Kidney (tissue), 14 donors: ENCODE results near the gene AMPD3. TPM values are rescaled to one million over a fixed set of nuclear protein-coding genes. Genes with fewer than 3 reads are reported as not detected.

Experiments
- DNase-seq, 5 donors: peaks; one replicate each; pipeline ENCODE4 v3.0.0-alpha.2; 2013 to 2020
- FAIRE-seq: peaks from 2 replicates; lab custom pipeline; 2012; peaks lifted over from hg19 to GRCh38; lab: Jason Lieb, UNC
- H3K27ac ChIP-seq, 2 donors: one replicate each; pipeline ENCODE4 v1.7.0; 2013; ENCODE audit warnings: low read depth in 2 of 2, low read length in 2 of 2, inconsistent platforms in 1 of 2
- H3K27me3 ChIP-seq: one replicate; pipeline ENCODE4 v1.7.1; 2013; ENCODE audit warnings: low read length, inconsistent platforms; ENCODE audit not compliant: control insufficient read depth, insufficient read depth
- H3K36me3 ChIP-seq, 3 donors: one replicate each; pipeline versions ENCODE4 v1.7.0 to v1.7.1; 2013; ENCODE audit warnings: low read length in 3 of 3, control low read depth in 1 of 3, inconsistent platforms in 1 of 3; ENCODE audit not compliant: insufficient read depth in 3 of 3, control insufficient read depth in 2 of 3
- H3K4me1 ChIP-seq, 3 donors: one replicate each; pipeline versions ENCODE4 v1.7.0 to v1.7.1; 2013; ENCODE audit warnings: low read length in 3 of 3, inconsistent platforms in 1 of 3, low read depth in 1 of 3; ENCODE audit not compliant: control insufficient read depth in 2 of 3, insufficient read depth in 2 of 3
- H3K4me3 ChIP-seq, 3 donors: one replicate each; pipeline versions ENCODE4 v1.7.0 to v1.8.1; 2013; ENCODE audit warnings: low read length in 3 of 3, control low read depth in 1 of 3, inconsistent platforms in 1 of 3
- H3K9ac ChIP-seq, 3 donors: one replicate each; pipeline versions ENCODE4 v1.7.0 to v1.7.1; 2013; ENCODE audit warnings: low read length in 3 of 3, control low read depth in 1 of 3, inconsistent platforms in 1 of 3
- H3K9me3 ChIP-seq, 3 donors: one replicate each; pipeline versions ENCODE4 v1.7.0 to v1.7.1; 2013; ENCODE audit warnings: low read length in 3 of 3, control low read depth in 1 of 3, inconsistent platforms in 1 of 3; ENCODE audit not compliant: control insufficient read depth in 2 of 3, insufficient read depth in 1 of 3
- intact Hi-C: fragments of 100-400 bp; cut with DNase I; formaldehyde crosslinking; loops from one replicate; pipeline ENCODE4 v1.11.1; 2022
- polyA plus RNA-seq: library from polyadenylated mRNA; stranded (reverse); fragments of 350-450 nt; fragmentation: Illumina TruSeq; extraction: RNeasy Lipid Tissue Mini Kit (QIAGEN cat#74804); gene quantifications from one replicate; pipeline ENCODE4 v1.2.3, GENCODE V29; 2014; ENCODE audit warnings: low read depth, low replicate concordance; ENCODE audit not compliant: insufficient read depth
- total RNA-seq: library from RNA; stranded (reverse); fragmentation: NEBNext Ultra II Directional; extraction: Animal tissue kit (Norgen Biotek cat#: 25700); gene quantifications from one replicate; pipeline ENCODE4 v1.2.1, GENCODE V29; 2021
- TF ChIP-seq, protein P1 (sequence below): IDR thresholded peaks from 3 replicates; pipeline ENCODE4 v1.5.1; 2012; ENCODE audit warnings: mild to moderate bottlenecking, moderate library complexity, borderline replicate concordance; ENCODE audit not compliant: insufficient read depth; ENCODE audit errors: extremely low read depth
- donor health status: control.
- donor health status: control.
- donor health status: control.
- donor health status: control.
- donor health status: control.
- donor health status: DM: yes; HTN: yes; CAD: no.
- donor health status: Normal renal cell carcinoma (clear cell type).

The AMPD3 gene
- total and polyA plus RNA-seq, 2 donors from 2014 or later, result 8.4 to 16.5 TPM

GRCh38 chr11:10476927-10477689, 22.0 kb downstream of the AMPD3 start:
- DNase-seq (no peak), FAIRE-seq (no peak)
- no peak overlapping the region for H3K4me3 ChIP-seq
- no peaks in the 10 kb centered on the region for H3K9me3 ChIP-seq
- no peaks in the 10 kb centered on the region for H3K27me3 ChIP-seq
- H3K36me3 ChIP-seq, result peaks cover 0 to 6% (median 3%) of the 10 kb centered on the region in 3 donors
- H3K9ac ChIP-seq, result no peak overlapping the region
- TF ChIP-seq, protein P1, sequence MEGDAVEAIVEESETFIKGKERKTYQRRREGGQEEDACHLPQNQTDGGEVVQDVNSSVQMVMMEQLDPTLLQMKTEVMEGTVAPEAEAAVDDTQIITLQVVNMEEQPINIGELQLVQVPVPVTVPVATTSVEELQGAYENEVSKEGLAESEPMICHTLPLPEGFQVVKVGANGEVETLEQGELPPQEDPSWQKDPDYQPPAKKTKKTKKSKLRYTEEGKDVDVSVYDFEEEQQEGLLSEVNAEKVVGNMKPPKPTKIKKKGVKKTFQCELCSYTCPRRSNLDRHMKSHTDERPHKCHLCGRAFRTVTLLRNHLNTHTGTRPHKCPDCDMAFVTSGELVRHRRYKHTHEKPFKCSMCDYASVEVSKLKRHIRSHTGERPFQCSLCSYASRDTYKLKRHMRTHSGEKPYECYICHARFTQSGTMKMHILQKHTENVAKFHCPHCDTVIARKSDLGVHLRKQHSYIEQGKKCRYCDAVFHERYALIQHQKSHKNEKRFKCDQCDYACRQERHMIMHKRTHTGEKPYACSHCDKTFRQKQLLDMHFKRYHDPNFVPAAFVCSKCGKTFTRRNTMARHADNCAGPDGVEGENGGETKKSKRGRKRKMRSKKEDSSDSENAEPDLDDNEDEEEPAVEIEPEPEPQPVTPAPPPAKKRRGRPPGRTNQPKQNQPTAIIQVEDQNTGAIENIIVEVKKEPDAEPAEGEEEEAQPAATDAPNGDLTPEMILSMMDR, result no peak
- intact Hi-C loops, result no loop called here
- no peak overlapping the region for H3K27ac ChIP-seq
- H3K4me1 ChIP-seq, result no peaks in the 10 kb centered on the region

- Histone ChIP-seq H3K4me1 (no peaks in the 10 kb centered on the region), H3K9me3 (no peaks in the 10 kb centered on the region), H3K27ac (no peak overlapping the region), H3K9ac (no peak overlapping the region), H3K4me3 (no peak overlapping the region), H3K36me3 (peaks cover 0 to 6% (median 3%) of the 10 kb centered on the region in 3 donors), H3K27me3 (no peaks in the 10 kb centered on the region)
- TF ChIP-seq, protein P1, result no peak
- FAIRE-seq, result no peak
- intact Hi-C loops, result no loop called here
- DNase-seq, result no peak
These were observed 22.6 kb downstream of the AMPD3 start for GRCh38 chr11:10477690-10478046.

- Histone ChIP-seq H3K4me3 (no peak overlapping the region), H3K27me3 (no peaks in the 10 kb centered on the region), H3K4me1 (no peaks in the 10 kb centered on the region), H3K9me3 (no peaks in the 10 kb centered on the region), H3K36me3 (peaks cover 0 to 6% (median 3%) of the 10 kb centered on the region in 3 donors), H3K9ac (no peak overlapping the region), H3K27ac (no peak overlapping the region)
- intact Hi-C loops, result no loop called here
- DNase-seq (no peak), FAIRE-seq (no peak)
- TF ChIP-seq, protein P1, result no peak
These were observed 23.0 kb downstream of the AMPD3 start for GRCh38 chr11:10478066-10478465.
